HG03520 (cell line): ENCODE results near the gene PCLO.
A peak's percentile ranks its signal among the peaks of the same experiment; 100 is the strongest.
"Not testable (repeated sequence)": the region's sequence is repeated elsewhere in the genome, so short reads cannot be mapped to it uniquely, and the experiment has no call there.

ENCODE experiments used
- ATAC-seq: cut with Tn5 transposase; IDR thresholded peaks from one replicate; pipeline ENCODE4 v1.9.1; 2021; ENCODE audit warnings: mild to moderate bottlenecking, moderate library complexity; ENCODE audit not compliant: unreplicated experiment

PCLO gene

GRCh38 chr7:82965088-82966036, 197.3 kb downstream of the PCLO start:
- ATAC-seq: no peak

GRCh38 chr7:82964150-82964882, 198.4 kb downstream of the PCLO start:
- peak; percentile 59 for ATAC-seq

GRCh38 chr7:82961240-82961639, 201.4 kb downstream of the PCLO start:
- no peak for ATAC-seq

- no peak for ATAC-seq
These were observed 203.2 kb downstream of the PCLO start for GRCh38 chr7:82959528-82959927.

GRCh38 chr7:82957521-82957920, 205.2 kb downstream of the PCLO start:
- no peak for ATAC-seq

- ATAC-seq: peak; percentile 58
These were observed 209.2 kb downstream of the PCLO start for GRCh38 chr7:82953324-82954027.

GRCh38 chr7:82950436-82950835, 212.2 kb downstream of the PCLO start:
- no peak for ATAC-seq

- ATAC-seq: no peak
These were observed 217.2 kb downstream of the PCLO start for GRCh38 chr7:82945480-82945879.

GRCh38 chr7:82945056-82945455, 217.6 kb downstream of the PCLO start:
- no peak for ATAC-seq

- no peak for ATAC-seq
These were observed 230.2 kb downstream of the PCLO start for GRCh38 chr7:82932516-82932915.

GRCh38 chr7:82926477-82926876, 236.2 kb downstream of the PCLO start:
- no peak for ATAC-seq

GRCh38 chr7:82925331-82925730, 237.4 kb downstream of the PCLO start:
- no peak for ATAC-seq

GRCh38 chr7:82906502-82906901, 256.2 kb downstream of the PCLO start:
- ATAC-seq: no peak

- ATAC-seq: no peak
These were observed 257.8 kb downstream of the PCLO start for GRCh38 chr7:82904871-82905270.

GRCh38 chr7:82901098-82901497, 261.6 kb downstream of the PCLO start:
- not testable (repeated sequence) for ATAC-seq

- no peak for ATAC-seq
These were observed 265.2 kb downstream of the PCLO start for GRCh38 chr7:82897500-82897899.

GRCh38 chr7:82894341-82894740, 268.3 kb downstream of the PCLO start:
- ATAC-seq: not testable (repeated sequence)

GRCh38 chr7:82886324-82886723, 276.4 kb downstream of the PCLO start:
- ATAC-seq: no peak

GRCh38 chr7:82865856-82866255, 296.8 kb downstream of the PCLO start:
- no peak for ATAC-seq

- no peak for ATAC-seq
These were observed 303.4 kb downstream of the PCLO start for GRCh38 chr7:82859106-82859850.

GRCh38 chr7:82851121-82851520, 311.6 kb downstream of the PCLO start:
- no peak for ATAC-seq
